GM18873 (cell line): ENCODE measurements around the gene UGGT2.
"Not testable (repeated sequence)": the region's sequence is repeated elsewhere in the genome, so short reads cannot be mapped to it uniquely, and the experiment has no call there.

Experiments used
- ATAC-seq: cut with Tn5 transposase; IDR thresholded peaks from one replicate; pipeline ENCODE4 v1.9.1; 2021; ENCODE audit warnings: mild to moderate bottlenecking, moderate library complexity, moderate number of reproducible peaks; ENCODE audit not compliant: unreplicated experiment, low FRiP score

Gene UGGT2

GRCh38 chr13:96000069-96000468 lies 53.1 kb downstream of the UGGT2 start:
- no peak for ATAC-seq

GRCh38 chr13:95987841-95988240 lies 65.4 kb downstream of the UGGT2 start:
- ATAC-seq: no peak

GRCh38 chr13:95982144-95982543 lies 71.1 kb downstream of the UGGT2 start:
- ATAC-seq: no peak

- ATAC-seq: not testable (repeated sequence)
These were observed 80.5 kb downstream of the UGGT2 start for GRCh38 chr13:95972651-95973050.

- no peak for ATAC-seq
These were observed 82.3 kb downstream of the UGGT2 start for GRCh38 chr13:95970878-95971277.

- ATAC-seq: no peak
These were observed 84.3 kb downstream of the UGGT2 start for GRCh38 chr13:95968906-95969305.

DNA sequence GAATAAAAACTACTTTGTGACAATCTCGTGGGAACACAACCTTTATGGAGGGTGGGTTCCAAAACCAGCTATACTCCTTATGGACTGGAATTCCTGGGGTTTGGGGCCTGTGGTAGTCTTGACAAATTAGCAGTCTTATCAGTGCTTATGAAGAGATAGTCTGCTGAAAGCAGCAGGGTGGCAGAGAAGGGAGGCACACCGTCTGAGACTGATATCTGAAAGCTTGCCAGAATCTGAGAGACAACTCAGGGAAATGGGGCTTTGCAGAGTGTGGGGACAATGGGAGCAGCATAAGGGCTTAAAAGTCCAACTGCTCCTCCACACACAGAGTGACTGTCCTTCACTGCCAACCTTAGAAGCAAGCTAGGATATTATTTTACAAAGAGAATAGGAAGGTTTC lies 95.9 kb downstream of the UGGT2 start:
- ATAC-seq: no peak

DNA sequence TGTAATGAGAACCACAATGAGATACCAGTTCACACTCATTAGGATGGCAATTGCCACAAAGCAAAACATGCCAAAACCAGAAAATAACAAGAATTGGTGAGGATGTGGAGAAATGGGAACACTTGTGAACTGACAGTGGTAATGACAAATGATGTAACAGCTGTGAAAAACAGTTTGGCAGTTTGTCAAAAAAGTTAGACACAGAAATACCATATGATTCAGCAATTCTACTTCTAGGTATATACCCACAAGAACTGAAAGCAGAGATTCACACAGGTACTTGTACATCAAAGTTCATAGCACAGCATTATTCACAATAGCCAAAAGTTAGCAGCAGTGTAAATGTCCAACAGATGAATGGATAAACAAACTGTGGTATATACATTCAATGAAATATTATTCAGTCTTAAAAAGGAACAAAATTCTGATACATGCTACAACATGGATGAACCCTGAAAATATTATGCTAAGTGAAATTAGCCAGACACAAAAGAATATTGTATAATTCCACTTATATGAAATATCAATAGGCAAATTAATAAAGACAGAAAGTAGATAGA lies 96.5 kb downstream of the UGGT2 start:
- no peak for ATAC-seq

GRCh38 chr13:95955719-95956118 lies 97.5 kb downstream of the UGGT2 start:
- ATAC-seq: no peak

- ATAC-seq: peak; percentile 83
These were observed 97.9 kb downstream of the UGGT2 start for GRCh38 chr13:95955255-95955654.

DNA sequence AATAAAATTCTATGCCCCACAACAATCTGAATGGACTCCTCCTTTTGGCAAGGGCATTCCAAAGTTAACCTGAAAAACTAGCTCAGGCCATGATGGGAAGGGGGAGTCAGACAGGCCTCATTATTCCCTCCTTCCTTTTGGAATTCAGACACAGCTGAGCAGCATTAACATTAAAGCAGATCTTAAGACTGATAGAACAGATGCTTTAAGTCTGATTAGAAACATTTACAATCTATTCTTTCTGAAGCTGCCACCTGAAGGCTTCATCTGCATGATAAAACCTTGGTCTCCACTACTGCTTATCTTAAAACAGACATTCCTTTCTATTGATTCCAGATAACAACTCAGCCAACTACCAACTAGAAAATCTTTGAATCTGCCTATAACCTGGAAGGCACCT lies 98.9 kb downstream of the UGGT2 start:
- ATAC-seq: no peak

- no peak for ATAC-seq
These were observed 103.1 kb downstream of the UGGT2 start for GRCh38 chr13:95950103-95950502.

DNA sequence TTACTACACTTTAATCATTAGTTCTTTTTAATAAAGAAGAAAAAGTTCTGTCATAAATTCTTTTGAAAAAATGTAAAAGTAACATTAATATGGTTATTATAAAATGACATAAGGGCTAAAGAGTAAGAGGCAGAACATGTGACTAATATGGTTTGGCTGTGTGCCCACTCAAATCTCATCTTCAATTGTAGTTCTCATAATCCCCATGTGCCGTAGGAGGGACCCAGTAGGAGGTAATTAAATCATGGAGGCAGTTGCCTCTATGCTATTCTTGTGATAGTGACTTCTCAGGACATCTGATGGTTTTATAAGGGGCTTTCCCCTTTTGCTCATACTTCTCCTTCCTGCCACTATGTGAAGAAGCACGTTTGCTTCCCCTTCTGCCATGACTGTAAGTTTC lies 104.5 kb downstream of the UGGT2 start:
- no peak for ATAC-seq

- no peak for ATAC-seq
These were observed 115.4 kb downstream of the UGGT2 start for GRCh38 chr13:95937714-95938320.

- no peak for ATAC-seq
These were observed 121.7 kb downstream of the UGGT2 start for GRCh38 chr13:95931300-95932025.

- ATAC-seq: no peak
These were observed 123.8 kb downstream of the UGGT2 start for GRCh38 chr13:95929430-95929829.

- ATAC-seq: not testable (repeated sequence)
These were observed 124.8 kb downstream of the UGGT2 start for GRCh38 chr13:95928367-95928906.

GRCh38 chr13:95926231-95926630 lies 127.0 kb downstream of the UGGT2 start:
- no peak for ATAC-seq

DNA sequence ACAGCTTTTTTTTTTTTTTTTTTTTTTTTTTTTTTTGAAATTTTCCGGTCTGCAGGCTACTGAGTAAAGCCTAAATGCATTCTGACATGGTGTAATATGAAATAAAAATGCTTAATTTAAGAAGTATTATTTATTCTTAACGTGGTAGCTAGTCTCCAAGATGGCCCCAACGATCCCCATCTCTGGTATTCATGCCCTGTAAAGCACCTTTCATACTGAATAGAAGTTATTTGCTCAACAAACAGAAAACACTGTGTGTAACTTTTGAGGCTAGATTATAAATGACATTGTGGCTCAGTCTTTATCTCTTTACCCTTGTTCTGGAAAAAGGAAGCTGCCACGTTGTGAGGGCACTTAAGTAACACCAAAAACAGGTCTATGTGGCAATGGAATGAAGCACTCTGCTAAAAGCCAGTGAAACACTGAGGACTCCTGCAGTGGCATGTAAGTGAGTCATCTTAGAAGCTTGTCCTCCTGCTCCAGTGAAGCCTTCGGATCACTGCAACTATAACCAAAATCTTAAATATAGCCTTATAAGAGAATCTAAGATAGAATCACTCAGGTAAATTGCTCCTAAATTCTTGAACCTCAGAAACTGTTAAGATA lies 128.7 kb downstream of the UGGT2 start:
- ATAC-seq: no peak

DNA sequence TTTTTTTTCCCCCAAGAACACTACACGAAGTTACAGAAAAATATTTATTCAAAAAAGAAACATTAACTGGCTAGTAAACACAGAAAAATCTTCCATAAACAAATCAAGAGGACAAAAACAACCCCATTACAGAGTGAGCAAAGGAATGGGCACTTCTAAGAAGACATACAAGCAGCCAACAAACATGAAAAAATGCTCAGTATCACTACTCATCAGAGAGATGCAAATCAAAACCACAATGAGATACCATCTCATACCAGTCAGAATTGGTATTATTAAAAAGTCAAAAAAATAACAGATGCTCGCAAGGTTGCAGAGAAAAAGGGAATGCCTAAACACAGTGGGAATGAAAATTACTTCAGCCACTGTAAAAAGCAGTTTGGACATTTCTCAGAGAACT lies 131.7 kb downstream of the UGGT2 start:
- no peak for ATAC-seq

DNA sequence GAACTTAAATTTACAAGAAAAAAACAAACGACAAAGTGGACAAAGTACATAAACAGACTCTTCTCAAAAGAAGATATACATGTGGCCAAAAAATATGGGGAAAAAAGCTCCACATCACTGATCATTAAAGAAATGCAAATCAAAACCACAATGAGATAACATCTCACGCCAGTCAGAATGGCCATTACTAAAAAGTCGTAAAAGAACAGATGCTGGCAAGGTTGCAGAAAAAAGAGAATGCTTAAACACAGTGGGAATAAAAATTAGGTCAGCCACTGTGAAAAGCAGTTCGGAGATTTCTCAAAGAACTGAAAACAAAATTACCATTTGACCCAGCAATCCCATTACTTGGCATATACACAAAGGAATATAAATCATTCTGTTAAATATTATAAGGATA lies 132.7 kb downstream of the UGGT2 start:
- no peak for ATAC-seq
